SH-SY5Y (cell line): ENCODE measurements around the gene MAP6D1.

Experiments
- GATA2 ChIP-seq: IDR thresholded peaks from 2 replicates; pipeline ENCODE4 v1.6.1; 2011; ENCODE audit warnings: mild to moderate bottlenecking, low read depth, low read length
- GATA3 ChIP-seq: IDR thresholded peaks from 2 replicates; pipeline ENCODE4 v1.6.1; 2011; ENCODE audit warnings: low read depth, mild to moderate bottlenecking, low read length, moderate library complexity

DNA sequence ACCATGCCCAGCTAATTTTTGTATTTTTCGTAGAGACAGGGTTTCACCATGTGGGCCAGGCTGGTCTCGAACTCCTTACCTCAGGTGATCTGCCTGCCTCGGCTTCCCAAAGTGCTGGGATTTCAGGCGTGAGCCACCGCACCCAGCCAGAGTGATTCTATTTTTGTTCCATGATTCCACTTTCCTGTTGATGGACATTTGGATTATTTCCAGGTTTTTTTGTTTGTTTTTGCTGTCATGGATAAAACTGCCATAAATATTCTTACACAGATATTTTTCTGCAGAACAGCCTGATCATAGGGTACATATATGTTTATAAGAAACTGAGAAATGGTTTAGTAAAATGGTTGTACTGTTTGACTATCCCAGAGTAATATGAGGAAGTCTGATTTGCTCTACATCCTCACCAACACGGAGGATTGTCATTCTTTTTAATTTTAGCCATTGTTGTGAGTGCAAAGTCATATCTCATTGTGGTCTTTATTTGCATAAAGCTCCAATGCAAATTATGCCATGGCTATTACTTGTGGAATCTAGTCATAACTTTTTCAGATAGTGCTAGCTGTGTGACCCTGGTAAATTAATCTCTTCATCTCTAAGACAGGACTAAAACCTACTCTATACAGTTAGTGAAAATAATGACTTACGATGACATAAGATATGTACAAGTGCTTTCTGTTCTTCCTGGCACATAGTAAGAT is 42.7 kb downstream of the MAP6D1 start:
- no peak for TF ChIP-seq GATA2
- no peak for TF ChIP-seq GATA3
